HepG2 (cell line): ENCODE measurements around the gene SLX9.

ENCODE experiments used
- SP140L ChIP-seq: sonication (generic); formaldehyde crosslinking; IDR thresholded peaks from 2 replicates; pipeline ENCODE4 v1.4.0; 2020; ENCODE audit warnings: missing genetic modification reagents, borderline replicate concordance
- TF ChIP-seq, protein P1 (sequence below): sonication (generic); formaldehyde crosslinking; IDR thresholded peaks from 2 replicates; pipeline ENCODE4 v1.5.0; 2020; ENCODE audit warnings: mild to moderate bottlenecking, missing genetic modification reagents, moderate library complexity

DNA sequence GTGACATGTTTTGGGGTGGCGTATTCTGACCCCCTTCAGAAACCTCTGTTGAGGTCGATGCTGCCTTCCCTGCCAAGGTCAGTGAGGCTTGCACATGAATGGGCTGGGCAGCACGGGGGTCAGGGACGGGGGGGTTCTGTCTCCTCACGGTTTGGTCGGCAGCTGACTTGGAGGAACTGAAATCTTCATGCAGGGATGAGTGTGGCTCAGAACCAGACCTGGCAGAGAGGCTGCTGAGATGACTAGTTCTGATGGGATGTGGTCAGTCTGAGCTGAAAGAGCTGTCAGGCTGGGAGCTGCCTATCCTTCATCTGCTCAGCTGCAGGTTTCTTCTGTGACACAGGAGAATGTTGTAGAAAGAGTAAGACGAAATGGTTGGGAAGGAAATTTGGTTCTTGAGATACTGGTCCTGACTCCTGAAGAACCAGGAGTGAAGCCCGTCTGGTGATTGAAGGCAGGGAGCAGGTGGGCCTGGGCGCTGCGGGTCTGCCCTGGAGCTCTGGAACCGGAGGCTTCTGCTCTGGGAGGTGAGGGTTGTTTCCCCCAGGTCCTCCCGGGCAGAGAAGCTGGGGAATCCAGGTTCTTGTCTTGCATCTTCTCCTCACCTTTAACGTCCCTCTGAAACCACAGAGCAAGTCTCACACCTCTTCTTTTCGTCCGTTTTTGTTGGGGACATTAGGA is 3.3 kb downstream of the SLX9 start:
- TF ChIP-seq, protein P1, sequence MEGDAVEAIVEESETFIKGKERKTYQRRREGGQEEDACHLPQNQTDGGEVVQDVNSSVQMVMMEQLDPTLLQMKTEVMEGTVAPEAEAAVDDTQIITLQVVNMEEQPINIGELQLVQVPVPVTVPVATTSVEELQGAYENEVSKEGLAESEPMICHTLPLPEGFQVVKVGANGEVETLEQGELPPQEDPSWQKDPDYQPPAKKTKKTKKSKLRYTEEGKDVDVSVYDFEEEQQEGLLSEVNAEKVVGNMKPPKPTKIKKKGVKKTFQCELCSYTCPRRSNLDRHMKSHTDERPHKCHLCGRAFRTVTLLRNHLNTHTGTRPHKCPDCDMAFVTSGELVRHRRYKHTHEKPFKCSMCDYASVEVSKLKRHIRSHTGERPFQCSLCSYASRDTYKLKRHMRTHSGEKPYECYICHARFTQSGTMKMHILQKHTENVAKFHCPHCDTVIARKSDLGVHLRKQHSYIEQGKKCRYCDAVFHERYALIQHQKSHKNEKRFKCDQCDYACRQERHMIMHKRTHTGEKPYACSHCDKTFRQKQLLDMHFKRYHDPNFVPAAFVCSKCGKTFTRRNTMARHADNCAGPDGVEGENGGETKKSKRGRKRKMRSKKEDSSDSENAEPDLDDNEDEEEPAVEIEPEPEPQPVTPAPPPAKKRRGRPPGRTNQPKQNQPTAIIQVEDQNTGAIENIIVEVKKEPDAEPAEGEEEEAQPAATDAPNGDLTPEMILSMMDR (CRISPR knock-in tag): no peak
- no peak for TF ChIP-seq SP140L (CRISPR knock-in tag)
